Endodermal cell (in vitro differentiated cells): ENCODE measurements around the gene SLC29A4. TPM values are rescaled to one million over a fixed set of nuclear protein-coding genes. Genes with fewer than 3 reads are reported as not detected.
"Not testable (repeated sequence)": the region's sequence is repeated elsewhere in the genome, so short reads cannot be mapped to it uniquely, and the experiment has no call there.

Experiments
- DNase-seq: peaks from one replicate; pipeline ENCODE4 v3.0.0-alpha.2; 2017
- H3K27ac ChIP-seq: 2 replicates; pipeline ENCODE4 v1.5.1; 2013; ENCODE audit warnings: mild to moderate bottlenecking, low read depth, low read length, moderate library complexity
- H3K27me3 ChIP-seq: 2 replicates; pipeline ENCODE4 v1.6.1; 2013; ENCODE audit warnings: mild to moderate bottlenecking, low read length, moderate library complexity; ENCODE audit not compliant: insufficient read depth, control insufficient read depth, poor library complexity, severe bottlenecking
- H3K36me3 ChIP-seq: 2 replicates; pipeline ENCODE4 v1.7.0; 2013; ENCODE audit warnings: mild to moderate bottlenecking, low read length, moderate library complexity; ENCODE audit not compliant: control insufficient read depth, insufficient read depth
- H3K4me1 ChIP-seq: one replicate; pipeline ENCODE4 v1.7.0; 2013; ENCODE audit warnings: low read length; ENCODE audit not compliant: control insufficient read depth, insufficient read depth
- H3K4me3 ChIP-seq: 2 replicates; pipeline ENCODE4 v1.5.1; 2013; ENCODE audit warnings: mild to moderate bottlenecking, low read length, moderate library complexity
- H3K9ac ChIP-seq: 2 replicates; pipeline ENCODE4 v1.6.1; 2013; ENCODE audit warnings: mild to moderate bottlenecking, low read length, moderate library complexity; ENCODE audit not compliant: poor library complexity, severe bottlenecking; ENCODE audit errors: extremely low read depth
- H3K9me3 ChIP-seq: 2 replicates; pipeline ENCODE4 v1.6.1; 2013; ENCODE audit warnings: mild to moderate bottlenecking, low read length, moderate library complexity; ENCODE audit not compliant: control insufficient read depth
- H3K27ac Mint-ChIP-seq: 2 replicates; pipeline ENCODE4 v1.8.0; 2020; ENCODE audit warnings: mixed read lengths
- H3K27me3 Mint-ChIP-seq: 2 replicates; pipeline ENCODE4 v1.8.0; 2021; ENCODE audit warnings: mild to moderate bottlenecking, mixed read lengths; ENCODE audit not compliant: insufficient read depth
- H3K36me3 Mint-ChIP-seq: 2 replicates; pipeline ENCODE4 v1.8.0; 2020; ENCODE audit warnings: low read depth, mixed read lengths
- H3K4me1 Mint-ChIP-seq: 2 replicates; pipeline ENCODE4 v1.8.0; 2020; ENCODE audit warnings: mixed read lengths
- H3K4me3 Mint-ChIP-seq: 2 replicates; pipeline ENCODE4 v1.8.0; 2020; ENCODE audit warnings: mild to moderate bottlenecking, moderate library complexity, mixed read lengths
- H3K9me3 Mint-ChIP-seq: 2 replicates; pipeline ENCODE4 v1.8.0; 2020; ENCODE audit warnings: mild to moderate bottlenecking, mixed read lengths
- WGBS, 2 experiments: methylation state at CpG; one replicate each; pipeline versions ENCODE4 v1.1.5 to v1.1.7; 2013; ENCODE audit warnings: missing lambda C conversion rate in 2 of 2, mixed read lengths in 1 of 2; ENCODE audit not compliant: insufficient coverage in 1 of 2, insufficient read length in 1 of 2; 5-methylcytosine and 5-hydroxymethylcytosine counted together
- total RNA-seq, 2 donors: library from RNA; stranded (reverse); fragmentation: NEBNext Ultra II Directional in 1 of 2; extraction: Animal tissue kit (Norgen Biotek cat#: 25700) in 1 of 2; gene quantifications; 2 replicates in 1 of 2; 3 replicates in 1 of 2; pipeline ENCODE4 v1.2.1, GENCODE V29; 2021
- TF ChIP-seq, protein P1 (sequence below): fragments of 200-600 bp; sonication (generic); conservative IDR thresholded peaks from 2 replicates; pipeline ENCODE4 v1.5.0; 2021; ENCODE audit warnings: antibody characterized with exemption, mild to moderate bottlenecking

SLC29A4 gene
- total RNA-seq, 2 donors from 2014 or later: 15.0 to 23.8 TPM

DNA sequence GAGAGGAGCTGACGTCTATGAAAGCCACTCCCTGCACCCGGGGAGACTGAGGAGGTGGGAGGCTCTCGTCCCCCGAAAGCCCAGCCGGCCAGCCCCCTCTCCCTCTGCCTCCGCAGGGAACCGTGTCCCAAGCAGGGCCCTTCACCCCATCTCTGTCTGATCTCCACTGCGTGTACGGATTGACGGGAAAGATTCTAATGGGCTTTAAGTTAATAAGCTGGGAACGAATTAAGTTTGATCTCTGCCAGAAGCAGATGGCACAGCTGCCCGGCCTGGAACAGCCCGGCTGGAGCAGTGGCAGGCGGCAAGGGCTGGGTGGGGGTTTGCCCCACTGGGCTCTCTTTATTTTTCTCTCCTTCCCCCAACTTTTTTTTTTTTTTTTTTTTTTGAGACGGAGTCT, 6.1 kb upstream of the SLC29A4 start:
- WGBS, 2 experiments: 87 to 88% methylated on average over 8 to 14 of the region's 15 CpGs
- Mint-ChIP-seq H3K4me1 (no peaks in the 10 kb centered on the region), H3K9me3 (no peaks in the 10 kb centered on the region), H3K36me3 (no peaks in the 10 kb centered on the region), H3K27ac (no peak overlapping the region), H3K4me3 (no peak overlapping the region), H3K27me3 (peaks cover 42% of the 10 kb centered on the region)
- no peak for DNase-seq
- Histone ChIP-seq H3K36me3 (no peaks in the 10 kb centered on the region), H3K4me1 (no peaks in the 10 kb centered on the region), H3K27me3 (no peaks in the 10 kb centered on the region), H3K27ac (no peak overlapping the region), H3K4me3 (no peak overlapping the region), H3K9ac (no peak overlapping the region), H3K9me3 (no peaks in the 10 kb centered on the region)
- TF ChIP-seq, protein P1, sequence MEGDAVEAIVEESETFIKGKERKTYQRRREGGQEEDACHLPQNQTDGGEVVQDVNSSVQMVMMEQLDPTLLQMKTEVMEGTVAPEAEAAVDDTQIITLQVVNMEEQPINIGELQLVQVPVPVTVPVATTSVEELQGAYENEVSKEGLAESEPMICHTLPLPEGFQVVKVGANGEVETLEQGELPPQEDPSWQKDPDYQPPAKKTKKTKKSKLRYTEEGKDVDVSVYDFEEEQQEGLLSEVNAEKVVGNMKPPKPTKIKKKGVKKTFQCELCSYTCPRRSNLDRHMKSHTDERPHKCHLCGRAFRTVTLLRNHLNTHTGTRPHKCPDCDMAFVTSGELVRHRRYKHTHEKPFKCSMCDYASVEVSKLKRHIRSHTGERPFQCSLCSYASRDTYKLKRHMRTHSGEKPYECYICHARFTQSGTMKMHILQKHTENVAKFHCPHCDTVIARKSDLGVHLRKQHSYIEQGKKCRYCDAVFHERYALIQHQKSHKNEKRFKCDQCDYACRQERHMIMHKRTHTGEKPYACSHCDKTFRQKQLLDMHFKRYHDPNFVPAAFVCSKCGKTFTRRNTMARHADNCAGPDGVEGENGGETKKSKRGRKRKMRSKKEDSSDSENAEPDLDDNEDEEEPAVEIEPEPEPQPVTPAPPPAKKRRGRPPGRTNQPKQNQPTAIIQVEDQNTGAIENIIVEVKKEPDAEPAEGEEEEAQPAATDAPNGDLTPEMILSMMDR: no peak

DNA sequence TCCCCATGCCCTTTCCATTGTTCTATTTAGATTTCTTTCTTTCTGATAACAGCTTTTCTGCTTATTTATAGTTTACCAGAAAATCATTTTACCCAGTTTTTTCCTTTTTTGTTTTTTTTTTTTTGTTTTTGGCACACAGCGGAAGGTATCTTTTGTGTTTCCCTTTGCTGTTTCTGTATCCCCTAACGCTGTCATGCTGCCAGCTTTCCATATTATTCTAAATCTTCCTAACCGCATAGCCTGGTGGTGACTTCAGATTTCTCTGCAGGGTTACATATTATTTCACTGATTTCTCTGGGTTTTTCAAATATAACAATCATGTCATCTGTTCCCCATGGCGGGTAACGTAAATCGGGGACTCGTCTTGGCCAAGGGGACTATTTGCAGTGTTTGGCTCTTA, 4.0 kb upstream of the SLC29A4 start:
- WGBS, 2 experiments: 76 to 92% methylated on average over 6 to 7 of the region's 7 CpGs
- Mint-ChIP-seq H3K9me3 (no peaks in the 10 kb centered on the region), H3K4me1 (no peaks in the 10 kb centered on the region), H3K27ac (no peak overlapping the region), H3K27me3 (peaks cover 25% of the 10 kb centered on the region), H3K4me3 (no peak overlapping the region), H3K36me3 (no peaks in the 10 kb centered on the region)
- Histone ChIP-seq H3K27me3 (no peaks in the 10 kb centered on the region), H3K27ac (no peak overlapping the region), H3K9ac (no peak overlapping the region), H3K4me1 (no peaks in the 10 kb centered on the region), H3K4me3 (no peak overlapping the region), H3K9me3 (no peaks in the 10 kb centered on the region), H3K36me3 (no peaks in the 10 kb centered on the region)
- no peak for DNase-seq
- TF ChIP-seq, protein P1: no peak

DNA sequence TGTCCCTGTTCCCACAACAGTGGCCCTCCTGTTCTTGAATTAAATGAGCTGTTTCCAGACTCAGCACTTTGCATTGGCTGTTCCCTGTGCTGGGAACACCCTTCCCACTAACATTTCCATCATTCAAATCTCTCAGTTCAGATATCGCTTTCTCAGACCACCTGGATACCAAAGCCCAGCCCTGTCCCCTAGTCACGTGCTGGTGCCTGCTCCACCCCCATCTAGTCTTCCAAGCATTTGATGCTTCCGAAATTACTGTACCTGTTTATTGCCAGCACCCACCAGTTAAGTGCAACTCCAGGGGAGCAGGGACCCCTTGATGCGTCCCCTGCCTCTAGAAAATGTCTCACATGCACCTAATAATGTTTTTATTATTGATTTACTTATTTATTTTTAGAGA, 3.0 kb upstream of the SLC29A4 start:
- TF ChIP-seq, protein P1: no peak
- H3K27ac Mint-ChIP-seq: no peak overlapping the region
- Histone ChIP-seq H3K4me3 (no peak overlapping the region), H3K4me1 (no peaks in the 10 kb centered on the region), H3K9ac (no peak overlapping the region), H3K36me3 (no peaks in the 10 kb centered on the region), H3K9me3 (no peaks in the 10 kb centered on the region), H3K27ac (no peak overlapping the region), H3K27me3 (no peaks in the 10 kb centered on the region)
- H3K27me3 Mint-ChIP-seq: peaks cover 27% of the 10 kb centered on the region
- no peak overlapping the region for H3K4me3 Mint-ChIP-seq
- no peaks in the 10 kb centered on the region for H3K9me3 Mint-ChIP-seq
- no peaks in the 10 kb centered on the region for H3K36me3 Mint-ChIP-seq
- WGBS, 2 experiments: 62 to 76% methylated on average over 3 to 4 of the region's 4 CpGs
- no peak for DNase-seq
- no peaks in the 10 kb centered on the region for H3K4me1 Mint-ChIP-seq

DNA sequence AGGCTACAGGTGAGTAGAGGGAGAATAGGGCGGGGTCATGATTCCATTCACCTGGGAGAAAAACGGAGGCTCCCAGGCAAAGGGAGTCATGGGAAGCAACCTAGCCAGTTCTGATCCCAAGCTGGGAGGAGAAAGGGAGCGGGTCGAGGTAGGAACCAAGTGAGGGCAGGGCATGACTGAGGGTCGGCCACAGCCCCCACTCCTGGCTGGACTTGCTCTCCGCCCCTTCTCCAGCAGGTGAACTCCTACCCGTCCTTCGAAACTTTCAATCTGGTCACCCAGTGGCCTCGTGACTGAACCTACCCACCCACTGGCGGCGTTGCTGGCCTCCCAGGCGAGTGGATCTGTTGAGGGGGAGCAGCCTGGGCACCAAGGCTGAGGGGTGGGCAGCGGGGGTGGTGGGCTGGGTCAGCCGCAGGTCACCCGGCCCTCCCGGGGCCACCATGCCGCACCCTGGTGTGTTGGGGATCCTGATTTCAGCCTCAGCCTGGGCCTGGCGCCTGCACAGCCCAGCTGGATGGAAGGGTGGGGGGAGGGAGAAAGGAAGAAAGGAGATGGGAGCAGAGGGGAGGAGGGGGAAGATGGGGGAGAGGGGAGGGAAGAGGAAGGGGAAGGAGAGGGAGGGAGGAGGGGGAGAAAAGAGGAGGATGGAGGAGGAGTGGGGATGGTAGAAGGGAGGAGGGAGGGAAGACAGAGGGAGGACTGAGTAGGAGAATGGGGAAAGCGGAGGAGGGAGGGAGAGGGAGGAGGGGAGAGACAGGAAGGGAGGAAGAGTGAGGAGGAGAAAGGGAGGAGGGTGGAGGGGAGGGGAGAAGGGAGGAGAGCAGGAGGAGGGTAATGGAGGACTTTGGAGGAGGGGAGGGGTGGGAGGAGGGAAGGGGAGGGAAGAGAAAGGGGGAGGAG, 894 bp upstream of the SLC29A4 start:
- H3K9me3 ChIP-seq, H3K9me3 Mint-ChIP-seq, H3K36me3 ChIP-seq, DNase-seq, H3K4me1 Mint-ChIP-seq, H3K27ac Mint-ChIP-seq, H3K27ac ChIP-seq, H3K36me3 Mint-ChIP-seq, H3K27me3 ChIP-seq, H3K9ac ChIP-seq, H3K4me3 ChIP-seq, H3K4me1 ChIP-seq: not testable (repeated sequence)
- 56 to 65% methylated on average over 5 to 19 of the region's 19 CpGs for WGBS, 2 experiments
- peaks cover 25% of the 10 kb centered on the region for H3K27me3 Mint-ChIP-seq
- H3K4me3 Mint-ChIP-seq: peak overlapping the region; percentile 36
